C4-2B (cell line): ENCODE data around the gene SLC8B1.

Experiments
- ZFX ChIP-seq: fragments of 450-650 bp; IDR thresholded peaks from 2 replicates; pipeline ENCODE4 v1.6.1; 2017
- TF ChIP-seq, protein P1 (sequence below): fragments of 450-650 bp; conservative IDR thresholded peaks from 2 replicates; pipeline ENCODE4 v1.5.1; 2017; ENCODE audit warnings: mild to moderate bottlenecking

DNA sequence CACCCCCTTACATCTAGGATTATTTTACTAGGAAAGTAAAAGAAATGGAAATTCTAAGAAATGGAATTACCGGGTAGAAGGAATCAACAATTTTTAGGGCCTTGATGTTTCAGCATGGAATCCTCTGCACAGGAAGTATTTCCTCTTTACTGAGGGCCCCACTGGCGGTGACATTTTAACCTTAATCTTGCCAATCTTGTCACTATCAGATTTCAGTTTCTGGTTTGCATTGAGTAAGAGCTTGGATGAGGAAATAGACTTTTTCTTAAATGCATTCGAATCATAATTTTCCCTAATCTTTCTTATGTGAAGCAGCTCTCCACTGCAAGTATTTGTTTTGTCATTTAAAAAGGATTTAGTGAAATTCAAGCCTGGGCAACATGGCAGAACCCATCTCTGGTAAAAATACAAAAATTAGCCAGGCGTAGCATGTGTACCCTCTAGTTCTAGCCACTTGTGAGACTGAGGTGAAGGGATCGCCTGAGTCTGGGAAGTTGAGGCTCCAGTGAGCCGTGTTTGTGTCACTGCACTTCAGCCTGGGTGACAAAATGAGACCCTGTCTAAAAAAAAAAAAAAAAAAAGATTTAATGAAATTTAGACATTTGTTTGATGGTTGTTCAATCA, 73.0 kb downstream of the SLC8B1 start:
- TF ChIP-seq, protein P1, sequence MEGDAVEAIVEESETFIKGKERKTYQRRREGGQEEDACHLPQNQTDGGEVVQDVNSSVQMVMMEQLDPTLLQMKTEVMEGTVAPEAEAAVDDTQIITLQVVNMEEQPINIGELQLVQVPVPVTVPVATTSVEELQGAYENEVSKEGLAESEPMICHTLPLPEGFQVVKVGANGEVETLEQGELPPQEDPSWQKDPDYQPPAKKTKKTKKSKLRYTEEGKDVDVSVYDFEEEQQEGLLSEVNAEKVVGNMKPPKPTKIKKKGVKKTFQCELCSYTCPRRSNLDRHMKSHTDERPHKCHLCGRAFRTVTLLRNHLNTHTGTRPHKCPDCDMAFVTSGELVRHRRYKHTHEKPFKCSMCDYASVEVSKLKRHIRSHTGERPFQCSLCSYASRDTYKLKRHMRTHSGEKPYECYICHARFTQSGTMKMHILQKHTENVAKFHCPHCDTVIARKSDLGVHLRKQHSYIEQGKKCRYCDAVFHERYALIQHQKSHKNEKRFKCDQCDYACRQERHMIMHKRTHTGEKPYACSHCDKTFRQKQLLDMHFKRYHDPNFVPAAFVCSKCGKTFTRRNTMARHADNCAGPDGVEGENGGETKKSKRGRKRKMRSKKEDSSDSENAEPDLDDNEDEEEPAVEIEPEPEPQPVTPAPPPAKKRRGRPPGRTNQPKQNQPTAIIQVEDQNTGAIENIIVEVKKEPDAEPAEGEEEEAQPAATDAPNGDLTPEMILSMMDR, result no peak
- no peak for TF ChIP-seq ZFX
